RWPE1 (cell line): Measurements from ENCODE around the gene CD79B.

Experiments used
- CTCF ChIA-PET: fragments of 350-600 bp; sonication (Branson Sonifier 250); formaldehyde crosslinking; extraction: SDS; loops from one replicate; lab custom pipeline; 2021; lab: Yijun Ruan, JAX
- POLR2A ChIA-PET: fragments of 400-600 bp; formaldehyde crosslinking; extraction: SDS; loops from one replicate; lab custom pipeline; 2020; ENCODE audit warnings: antibody characterized with exemption; ENCODE audit not compliant: low non-redundant PET; lab: Yijun Ruan, JAX
- DNase-seq: peaks from one replicate; pipeline ENCODE4 v3.0.0; 2012; ENCODE audit warnings: low spot score
- H3K27ac ChIP-seq: fragments of 450-650 bp; 2 replicates; pipeline ENCODE4 v1.5.1; 2017
- CTCF ChIP-seq: fragments of 450-650 bp; conservative IDR thresholded peaks from 2 replicates; pipeline ENCODE4 v1.5.1; 2017; ENCODE audit warnings: low read depth, mild to moderate bottlenecking

The CD79B gene

GRCh38 chr17:63948521-63948920 lies 16.4 kb upstream of the CD79B start:
- H3K27ac ChIP-seq: no peak overlapping the region
- no peak for TF ChIP-seq CTCF
- DNase-seq: no peak
- ChIA-PET CTCF (interaction anchor here (0.6 to 3.7 kb wide), 3 partner anchors 9 to 80 kb away, joined by 3 to 14 read pairs (median 3); partner anchors contain the start of gene GH1), POLR2A (no interaction called here)

DNA sequence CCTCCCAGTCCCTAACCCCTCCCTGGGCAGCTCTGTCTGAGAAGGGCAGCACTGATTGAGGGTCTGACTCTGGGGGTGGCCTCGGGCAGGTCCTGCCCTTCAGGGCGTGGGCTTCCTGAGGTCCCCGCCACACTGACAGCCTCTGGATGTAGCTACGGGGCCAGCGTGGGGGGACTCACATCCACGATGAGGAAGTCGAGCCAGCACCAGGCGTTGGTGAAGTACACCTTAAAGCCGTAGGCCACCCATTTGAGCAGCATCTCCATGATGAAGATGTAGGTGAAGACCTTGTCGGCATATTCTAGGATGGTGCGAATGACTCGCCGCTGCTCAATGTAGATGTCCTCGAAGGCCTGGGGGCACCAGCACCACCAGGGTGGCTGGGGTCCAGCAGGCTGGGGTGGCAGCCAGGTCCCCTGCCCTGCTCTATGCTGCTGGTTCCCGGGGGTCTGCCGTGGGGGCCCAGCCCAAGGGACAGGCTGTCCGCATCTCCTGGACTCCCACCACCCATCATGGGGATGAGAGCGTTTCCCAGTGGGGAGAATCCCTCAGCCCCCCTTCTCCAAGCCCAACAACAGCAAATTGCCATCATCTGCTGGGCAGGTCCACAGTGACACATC lies 15.7 kb upstream of the CD79B start:
- CTCF ChIA-PET: interaction anchor here (0.6 to 2.1 kb wide), 3 partner anchors 27 to 43 kb away, joined by 3 to 15 read pairs (median 10); partner anchors contain the start of gene GH1
- no peak for DNase-seq
- no peak overlapping the region for H3K27ac ChIP-seq
- TF ChIP-seq CTCF: no peak
- POLR2A ChIA-PET: no interaction called here

DNA sequence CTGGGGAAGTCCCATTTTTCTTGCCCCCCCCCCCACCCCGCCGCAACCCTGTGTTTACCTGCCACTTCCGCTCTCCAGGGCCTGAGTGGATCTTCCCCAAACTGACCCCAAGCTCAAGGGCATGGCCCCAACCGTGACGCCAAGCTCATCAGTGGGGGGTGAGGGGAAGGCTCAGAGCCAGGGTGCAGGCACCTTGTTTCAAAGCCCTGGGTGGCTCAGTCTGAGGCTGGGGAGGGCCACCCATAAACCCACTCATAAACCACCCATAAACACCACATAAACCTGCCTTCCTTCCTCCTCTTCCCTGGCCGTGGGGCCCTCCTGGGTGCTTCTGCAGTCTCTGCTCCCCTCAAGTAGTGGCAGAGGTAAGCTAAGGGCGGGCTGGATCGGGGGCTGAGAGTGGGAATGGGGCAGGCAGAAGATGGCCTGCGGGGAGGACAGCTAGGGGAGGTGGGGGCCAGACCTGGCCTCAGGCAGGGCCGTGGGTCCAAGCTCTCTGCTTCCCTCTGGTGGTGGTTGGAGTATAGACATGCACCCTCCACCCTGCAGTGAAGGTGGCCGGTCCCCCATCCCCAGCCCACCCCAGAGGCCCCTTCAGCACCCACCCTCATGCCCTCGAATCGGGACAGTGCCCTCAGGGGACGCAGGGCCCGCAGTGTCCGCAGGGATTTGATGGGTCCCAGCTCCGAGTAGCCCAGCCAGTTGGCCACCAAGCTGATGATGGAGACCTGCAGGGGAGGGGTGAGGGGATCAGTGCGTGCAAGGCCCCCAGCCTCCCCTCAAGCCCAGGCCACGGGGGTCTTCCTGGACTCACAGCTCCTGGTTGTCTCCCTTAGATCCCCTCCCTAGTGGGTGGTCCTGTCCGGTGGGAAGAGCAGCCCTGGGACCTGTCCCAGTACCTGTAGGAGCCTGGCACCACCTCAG lies 14.6 kb upstream of the CD79B start:
- H3K27ac ChIP-seq: no peak overlapping the region
- peak; percentile 73 for TF ChIP-seq CTCF
- ChIA-PET CTCF (interaction anchor here (0.6 to 2.1 kb wide), 19 partner anchors 9 to 457 kb away, joined by 3 to 15 read pairs (median 5); partner anchors contain the start of gene GH1), POLR2A (no interaction called here)
- peak; percentile 52 for DNase-seq

DNA sequence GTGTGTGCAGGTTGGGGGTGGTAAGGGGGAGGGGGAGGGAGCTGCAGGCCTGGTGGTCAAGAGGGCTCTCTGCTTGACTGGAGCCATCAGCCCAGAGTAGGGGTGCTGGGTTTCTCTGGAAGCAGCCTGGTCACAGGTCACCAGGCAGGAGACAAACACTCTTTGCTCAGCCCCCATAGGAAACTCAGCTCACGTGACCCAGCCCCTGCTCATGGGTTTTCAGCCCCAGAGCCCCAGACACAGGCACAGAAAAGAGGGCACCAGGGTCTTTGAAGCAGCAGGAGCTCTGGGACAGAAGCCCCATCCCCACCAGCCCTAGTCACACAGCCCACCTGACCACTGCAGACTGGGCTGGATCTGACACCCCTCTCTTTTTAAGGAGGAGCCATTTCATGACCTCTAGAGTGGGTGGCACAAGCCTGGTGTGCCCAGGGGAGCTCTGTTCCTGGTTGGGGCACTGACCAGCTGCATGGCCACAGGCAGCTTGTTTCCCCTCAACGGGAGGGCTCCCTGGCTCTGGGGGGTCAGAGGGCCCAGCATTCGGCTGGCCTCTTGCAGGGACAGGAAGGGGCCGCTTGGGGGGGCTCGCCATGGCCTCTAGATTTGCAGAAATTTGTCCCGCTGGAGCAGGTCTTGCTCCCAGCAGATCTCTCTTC lies 13.8 kb upstream of the CD79B start:
- CTCF ChIA-PET: interaction anchor here (0.6 to 2.1 kb wide), 18 partner anchors 9 to 456 kb away, joined by 3 to 15 read pairs (median 5); partner anchors contain the start of gene GH1
- no peak for TF ChIP-seq CTCF
- no peak overlapping the region for H3K27ac ChIP-seq
- POLR2A ChIA-PET: no interaction called here
- no peak for DNase-seq

DNA sequence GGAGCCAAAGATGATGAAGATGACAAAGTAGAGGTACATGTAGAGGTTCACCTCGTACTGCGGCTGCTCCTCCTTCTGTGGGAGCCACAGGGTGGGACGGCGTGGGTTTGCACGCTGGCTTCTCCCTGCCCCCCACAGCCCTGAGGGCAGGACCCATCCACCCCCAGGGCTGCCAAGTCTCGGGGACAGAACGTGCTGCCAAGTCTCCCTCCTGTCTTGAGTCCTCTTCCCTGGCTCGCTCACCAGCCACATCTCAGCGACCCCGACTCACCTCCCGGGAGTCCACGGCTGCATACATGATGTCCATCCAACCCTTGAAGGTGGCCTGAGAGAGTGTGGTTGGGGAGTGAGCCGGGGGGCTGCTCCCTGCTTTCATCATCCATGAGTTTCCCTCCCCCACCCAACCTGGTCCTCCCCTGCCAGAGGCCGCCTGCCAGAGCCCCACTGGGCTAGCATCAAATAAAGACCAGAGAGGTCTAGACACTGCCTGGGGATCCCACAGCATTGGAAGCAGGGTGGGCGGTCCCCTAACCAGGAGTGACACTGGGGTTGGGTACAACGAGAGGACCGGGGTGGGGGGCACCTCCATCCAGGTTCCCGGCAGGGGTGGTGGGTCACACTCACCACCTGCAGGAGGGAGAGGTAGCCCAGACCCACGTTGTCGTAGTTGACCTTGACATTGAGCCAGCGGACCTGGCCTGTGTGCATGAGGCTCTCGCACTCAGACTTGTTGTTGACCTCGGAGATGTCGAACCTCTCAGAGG lies 12.8 kb upstream of the CD79B start:
- H3K27ac ChIP-seq: no peak overlapping the region
- DNase-seq: no peak
- CTCF ChIA-PET: no interaction called here
- POLR2A ChIA-PET: no interaction called here
- TF ChIP-seq CTCF: no peak

DNA sequence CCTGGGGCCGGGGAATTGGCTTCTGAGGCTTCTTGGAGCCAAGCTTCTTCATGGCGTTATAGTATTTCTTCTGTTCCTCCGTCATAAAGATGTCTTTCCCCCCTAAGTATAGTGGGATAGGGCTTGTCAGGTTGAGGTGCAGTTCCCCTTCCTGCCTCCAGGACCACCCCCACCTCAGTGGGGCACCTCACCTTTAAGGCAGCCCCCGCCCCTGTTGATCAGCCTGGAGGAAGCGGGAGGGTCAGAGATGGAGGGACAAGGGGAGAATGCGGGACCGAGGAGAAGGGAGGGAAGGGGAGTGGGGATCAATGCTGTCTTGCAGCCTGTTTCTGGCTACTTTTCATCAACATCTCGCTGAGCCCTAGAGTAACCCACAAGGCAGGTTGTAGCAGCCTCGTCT lies 11.6 kb upstream of the CD79B start:
- H3K27ac ChIP-seq: no peak overlapping the region
- ChIA-PET POLR2A (no interaction called here), CTCF (no interaction called here)
- no peak for TF ChIP-seq CTCF
- no peak for DNase-seq
